ENCODE data around the gene BCL2L12. TPM values are rescaled to one million over a fixed set of nuclear protein-coding genes. Genes with fewer than 3 reads are reported as not detected.

BCL2L12 gene
- total and polyA plus RNA-seq, 4 donors = 1.6 to 15.7 (median 6.8) TPM

GRCh38 chr19:49655570-49656455, 9.9 kb upstream of the BCL2L12 start:
- Histone ChIP-seq H3K4me3 (ENCODE audit: low read depth in 1 of 3, low read length in 3 of 3) (no peak overlapping the region), H3K9ac (ENCODE audit: low read depth in 1 of 2, low read length in 2 of 2) (no peak overlapping the region), H3K36me3 (ENCODE audit: control insufficient read depth in 4 of 4, insufficient read depth in 3 of 4, low read depth in 1 of 4, low read length in 3 of 4) (peaks cover 28 to 76% (median 40%) of the 10 kb centered on the region in 4 donors), H3K27ac (ENCODE audit: low read depth in 1 of 2, low read length in 2 of 2) (no peak overlapping the region), H3K27me3 (ENCODE audit: control insufficient read depth in 4 of 4, insufficient read depth in 4 of 4, low read length in 3 of 4) (no peaks in the 10 kb centered on the region), H3K4me1 (ENCODE audit: control insufficient read depth in 4 of 4, insufficient read depth in 4 of 4, low read length in 3 of 4) (no peaks in the 10 kb centered on the region), H3K9me3 (ENCODE audit: control insufficient read depth in 4 of 4, low read length in 3 of 4) (no peaks in the 10 kb centered on the region)
- DNase-seq (ENCODE audit: low spot score) = no peak
- no peak for TF ChIP-seq MAX (IDR thresholded peaks at IDR 0.05)
- TF ChIP-seq JUND (IDR thresholded peaks at IDR 0.05) = no peak
- TF ChIP-seq YY1 (IDR thresholded peaks at IDR 0.05) = no peak
- WGBS = 92% methylated on average over 23 of the region's 23 CpGs

GRCh38 chr19:49656456-49657109, 9.2 kb upstream of the BCL2L12 start:
- H3K36me3 ChIP-seq (ENCODE audit: control insufficient read depth in 4 of 4, insufficient read depth in 3 of 4, low read depth in 1 of 4, low read length in 3 of 4) = peaks cover 24 to 78% (median 37%) of the 10 kb centered on the region in 4 donors
- H3K27me3 ChIP-seq (ENCODE audit: control insufficient read depth in 4 of 4, insufficient read depth in 4 of 4, low read length in 3 of 4) = no peaks in the 10 kb centered on the region
- no peak overlapping the region for H3K9ac ChIP-seq (ENCODE audit: low read depth in 1 of 2, low read length in 2 of 2)
- no peak overlapping the region for H3K27ac ChIP-seq (ENCODE audit: low read depth in 1 of 2, low read length in 2 of 2)
- no peak for DNase-seq (ENCODE audit: low spot score)
- H3K4me1 ChIP-seq (ENCODE audit: control insufficient read depth in 4 of 4, insufficient read depth in 4 of 4, low read length in 3 of 4) = no peaks in the 10 kb centered on the region
- TF ChIP-seq RXRA (IDR thresholded peaks at IDR 0.05) (no peak), YY1 (IDR thresholded peaks at IDR 0.05) (no peak), SP1 (IDR thresholded peaks at IDR 0.05) (no peak), HNF4G (IDR thresholded peaks at IDR 0.05) (no peak), NR2F2 (IDR thresholded peaks at IDR 0.05) (no peak)
- no peaks in the 10 kb centered on the region for H3K9me3 ChIP-seq (ENCODE audit: control insufficient read depth in 4 of 4, low read length in 3 of 4)
- no peak overlapping the region for H3K4me3 ChIP-seq (ENCODE audit: low read depth in 1 of 3, low read length in 3 of 3)
- 92% methylated on average over 17 of the region's 17 CpGs for WGBS

- peaks cover 29 to 85% (median 41%) of the 10 kb centered on the region in 4 donors for H3K36me3 ChIP-seq (ENCODE audit: control insufficient read depth in 4 of 4, insufficient read depth in 3 of 4, low read depth in 1 of 4, low read length in 3 of 4)
- no peak for TF ChIP-seq MAX (IDR thresholded peaks at IDR 0.05)
- no peak for DNase-seq (ENCODE audit: low spot score)
- 93% methylated on average over 22 of the region's 22 CpGs for WGBS
- H3K9ac ChIP-seq (ENCODE audit: low read depth in 1 of 2, low read length in 2 of 2) = no peak overlapping the region
- H3K9me3 ChIP-seq (ENCODE audit: control insufficient read depth in 4 of 4, low read length in 3 of 4) = no peaks in the 10 kb centered on the region
- no peaks in the 10 kb centered on the region for H3K4me1 ChIP-seq (ENCODE audit: control insufficient read depth in 4 of 4, insufficient read depth in 4 of 4, low read length in 3 of 4)
- H3K4me3 ChIP-seq (ENCODE audit: low read depth in 1 of 3, low read length in 3 of 3) = no peak overlapping the region
- no peak overlapping the region for H3K27ac ChIP-seq (ENCODE audit: low read depth in 1 of 2, low read length in 2 of 2)
- no peaks in the 10 kb centered on the region for H3K27me3 ChIP-seq (ENCODE audit: control insufficient read depth in 4 of 4, insufficient read depth in 4 of 4, low read length in 3 of 4)
Observed at GRCh38 chr19:49657493-49658138, 8.1 kb upstream of the BCL2L12 start.

GRCh38 chr19:49658139-49658517, 7.6 kb upstream of the BCL2L12 start:
- H3K27me3 ChIP-seq (ENCODE audit: control insufficient read depth in 4 of 4, insufficient read depth in 4 of 4, low read length in 3 of 4) = no peaks in the 10 kb centered on the region
- H3K36me3 ChIP-seq (ENCODE audit: control insufficient read depth in 4 of 4, insufficient read depth in 3 of 4, low read depth in 1 of 4, low read length in 3 of 4) = peaks cover 25 to 83% (median 38%) of the 10 kb centered on the region in 4 donors
- H3K9me3 ChIP-seq (ENCODE audit: control insufficient read depth in 4 of 4, low read length in 3 of 4) = no peaks in the 10 kb centered on the region
- TF ChIP-seq GABPA (IDR thresholded peaks at IDR 0.05 in 1 of 2, conservative IDR thresholded peaks at IDR 0.05 in 1 of 2) (no peak), NR2F2 (IDR thresholded peaks at IDR 0.05) (no peak), ATF3 (IDR thresholded peaks at IDR 0.05) (no peak), SP1 (IDR thresholded peaks at IDR 0.05) (no peak), FOXA2 (IDR thresholded peaks at IDR 0.05) (no peak)
- no peak overlapping the region for H3K9ac ChIP-seq (ENCODE audit: low read depth in 1 of 2, low read length in 2 of 2)
- peaks cover 0 to 3% (median under 1%) of the 10 kb centered on the region in 4 donors for H3K4me1 ChIP-seq (ENCODE audit: control insufficient read depth in 4 of 4, insufficient read depth in 4 of 4, low read length in 3 of 4)
- H3K27ac ChIP-seq (ENCODE audit: low read depth in 1 of 2, low read length in 2 of 2) = no peak overlapping the region
- H3K4me3 ChIP-seq (ENCODE audit: low read depth in 1 of 3, low read length in 3 of 3) = no peak overlapping the region
- no peak for DNase-seq (ENCODE audit: low spot score)
- 93% methylated on average over 15 of the region's 15 CpGs for WGBS
